ENCODE data around the gene CHCHD4. TPM values are rescaled to one million over a fixed set of nuclear protein-coding genes. Genes with fewer than 3 reads are reported as not detected.

CHCHD4 gene
- total and polyA plus RNA-seq, 10 of the 15 experiments (the other 5 are each of a cell fraction or from before 2014, with no cell fraction given) = 21.0 to 46.8 (median 29.0) TPM

- Histone ChIP-seq H3K4me3 (no peak overlapping the region), H3K79me2 (ENCODE audit: control insufficient read depth, insufficient read depth, low read length) (peaks cover 21% of the 10 kb centered on the region), H3K9me3 (replicated peaks; ENCODE audit: control insufficient read depth, insufficient read depth, low read length) (no peaks in the 10 kb centered on the region), H3K27ac (ENCODE audit: control insufficient read depth, insufficient read depth) (no peak overlapping the region), H3K9ac (ENCODE audit: control insufficient read depth, insufficient read depth, low read length) (no peak overlapping the region), H3K27me3 (replicated peaks in 1 of 2; ENCODE audit: control insufficient read depth in 2 of 2, insufficient read depth in 2 of 2, low read length in 1 of 2) (no peaks in the 10 kb centered on the region), H4K20me1 (ENCODE audit: control insufficient read depth, insufficient read depth) (no peaks in the 10 kb centered on the region), H3K4me2 (ENCODE audit: control insufficient read depth, insufficient read depth) (no peak overlapping the region), H2AFZ (ENCODE audit: control insufficient read depth, low read depth, low read length) (no peak overlapping the region), H3K4me1 (ENCODE audit: control insufficient read depth, insufficient read depth, low read length) (peaks cover 5% of the 10 kb centered on the region), H3K36me3 (ENCODE audit: control insufficient read depth in 2 of 2, insufficient read depth in 2 of 2, low read length in 1 of 2) (peaks cover 27 to 30% of the 10 kb centered on the region in 2 experiments)
- BruUV-seq (replicated peaks) = no TSS peak
- in situ Hi-C loops (cut with MboI) = no loop called here
- intact Hi-C loops (cut with micrococcal nuclease; ENCODE audit: unreplicated experiment) = no loop called here
- DNase-seq (ENCODE audit: low read depth, low spot score) (no peak), ATAC-seq (no peak), FAIRE-seq (no peak)
- ChIA-PET RAD21 (ENCODE audit: unreplicated experiment) (no interaction called here), SMC1A (ENCODE audit: uncharacterized antibody, unreplicated experiment) (no interaction called here), POLR2A (interaction anchor here (0.9 kb wide), 1 partner anchor 12 kb away, joined by 3 read pairs; no protein-coding TSS in a partner anchor), CTCF (interaction anchor here (0.6 to 1.4 kb wide), 2 partner anchors 44 to 72 kb away, joined by 4 read pairs; no protein-coding TSS in a partner anchor)
- 86% methylated on average over 5 of the region's 5 CpGs for WGBS (ENCODE audit: insufficient coverage, insufficient replicate concordance, low lambda C conversion rate, missing lambda C conversion rate)
- no peak for TF ChIP-seq YBX1 (IDR thresholded peaks at IDR 0.05)
Measured at GRCh38 chr3:14131134-14131533, 6.5 kb upstream of the CHCHD4 start.

- SMC1A ChIA-PET (ENCODE audit: uncharacterized antibody, unreplicated experiment) = no interaction called here
- peaks cover 8% of the 10 kb centered on the region for H3K4me1 ChIP-seq (ENCODE audit: control insufficient read depth, insufficient read depth, low read length)
- H3K36me3 ChIP-seq (ENCODE audit: control insufficient read depth in 2 of 2, insufficient read depth in 2 of 2, low read length in 1 of 2) = peaks cover 27 to 30% of the 10 kb centered on the region in 2 experiments
- H3K9ac ChIP-seq (ENCODE audit: control insufficient read depth, insufficient read depth, low read length) = no peak overlapping the region
- POLR2A ChIA-PET = interaction anchor here (0.9 kb wide), 1 partner anchor 12 kb away, joined by 3 read pairs; no protein-coding TSS in a partner anchor
- CTCF ChIA-PET = interaction anchor here (0.6 to 1.4 kb wide), 2 partner anchors 45 to 73 kb away, joined by 4 read pairs; no protein-coding TSS in a partner anchor
- no TSS peak for BruUV-seq (replicated peaks)
- no peak overlapping the region for H3K4me2 ChIP-seq (ENCODE audit: control insufficient read depth, insufficient read depth)
- H2AFZ ChIP-seq (ENCODE audit: control insufficient read depth, low read depth, low read length) = no peak overlapping the region
- no peaks in the 10 kb centered on the region for H3K27me3 ChIP-seq (replicated peaks in 1 of 2; ENCODE audit: control insufficient read depth in 2 of 2, insufficient read depth in 2 of 2, low read length in 1 of 2)
- RAD21 ChIA-PET (ENCODE audit: unreplicated experiment) = no interaction called here
- DNase-seq (ENCODE audit: low read depth, low spot score) (no peak), ATAC-seq (no peak), FAIRE-seq (no peak)
- H3K9me3 ChIP-seq (replicated peaks; ENCODE audit: control insufficient read depth, insufficient read depth, low read length) = no peaks in the 10 kb centered on the region
- intact Hi-C loops (cut with micrococcal nuclease; ENCODE audit: unreplicated experiment) = no loop called here
- peaks cover 25% of the 10 kb centered on the region for H3K79me2 ChIP-seq (ENCODE audit: control insufficient read depth, insufficient read depth, low read length)
- no peaks in the 10 kb centered on the region for H4K20me1 ChIP-seq (ENCODE audit: control insufficient read depth, insufficient read depth)
- WGBS (ENCODE audit: insufficient coverage, insufficient replicate concordance, low lambda C conversion rate, missing lambda C conversion rate) = 99% methylated on average over 12 of the region's 12 CpGs
- no peak overlapping the region for H3K27ac ChIP-seq (ENCODE audit: control insufficient read depth, insufficient read depth)
- H3K4me3 ChIP-seq = no peak overlapping the region
- in situ Hi-C loops (cut with MboI) = no loop called here
- TF ChIP-seq IRF4 (IDR thresholded peaks at IDR 0.05; ENCODE audit: low read depth, low read length) (no peak), POLR2AphosphoS5 (IDR thresholded peaks at IDR 0.05; ENCODE audit: low read length) (no peak), ZZZ3 (IDR thresholded peaks at IDR 0.05; ENCODE audit: control insufficient read depth, insufficient read length, low read depth) (no peak), ZBTB4 (CRISPR knock-in tag; IDR thresholded peaks at IDR 0.05) (no peak), IRF5 (IDR thresholded peaks at IDR 0.05; ENCODE audit: borderline replicate concordance) (no peak), SMARCA5 (IDR thresholded peaks at IDR 0.05) (no peak), YY1 (IDR thresholded peaks at IDR 0.05; ENCODE audit: low read depth, low read length) (no peak), SIN3A (IDR thresholded peaks at IDR 0.05; ENCODE audit: low read depth, low read length) (no peak), USF2 (IDR thresholded peaks at IDR 0.05; ENCODE audit: borderline replicate concordance, low read depth, low read length) (no peak), SUPT20H (IDR thresholded peaks at IDR 0.05; ENCODE audit: borderline replicate concordance, control insufficient read depth, low read depth, low read length) (no peak), WRNIP1 (IDR thresholded peaks at IDR 0.05; ENCODE audit: borderline replicate concordance, low read depth, low read length) (no peak), ETV6 (conservative IDR thresholded peaks at IDR 0.05 in 1 of 2, IDR thresholded peaks at IDR 0.05 in 1 of 2; ENCODE audit: borderline replicate concordance in 1 of 2, low read depth in 1 of 2) (no peak)
Measured at GRCh38 chr3:14130707-14131106, 6.0 kb upstream of the CHCHD4 start.

Measured in GM12878 (cell line).